ENCODE results near the gene CABP4. TPM values are rescaled to one million over a fixed set of nuclear protein-coding genes. Genes with fewer than 3 reads are reported as not detected.

CABP4 gene
- total RNA-seq, 1 experiment from 2014 or later, result not detected

DNA sequence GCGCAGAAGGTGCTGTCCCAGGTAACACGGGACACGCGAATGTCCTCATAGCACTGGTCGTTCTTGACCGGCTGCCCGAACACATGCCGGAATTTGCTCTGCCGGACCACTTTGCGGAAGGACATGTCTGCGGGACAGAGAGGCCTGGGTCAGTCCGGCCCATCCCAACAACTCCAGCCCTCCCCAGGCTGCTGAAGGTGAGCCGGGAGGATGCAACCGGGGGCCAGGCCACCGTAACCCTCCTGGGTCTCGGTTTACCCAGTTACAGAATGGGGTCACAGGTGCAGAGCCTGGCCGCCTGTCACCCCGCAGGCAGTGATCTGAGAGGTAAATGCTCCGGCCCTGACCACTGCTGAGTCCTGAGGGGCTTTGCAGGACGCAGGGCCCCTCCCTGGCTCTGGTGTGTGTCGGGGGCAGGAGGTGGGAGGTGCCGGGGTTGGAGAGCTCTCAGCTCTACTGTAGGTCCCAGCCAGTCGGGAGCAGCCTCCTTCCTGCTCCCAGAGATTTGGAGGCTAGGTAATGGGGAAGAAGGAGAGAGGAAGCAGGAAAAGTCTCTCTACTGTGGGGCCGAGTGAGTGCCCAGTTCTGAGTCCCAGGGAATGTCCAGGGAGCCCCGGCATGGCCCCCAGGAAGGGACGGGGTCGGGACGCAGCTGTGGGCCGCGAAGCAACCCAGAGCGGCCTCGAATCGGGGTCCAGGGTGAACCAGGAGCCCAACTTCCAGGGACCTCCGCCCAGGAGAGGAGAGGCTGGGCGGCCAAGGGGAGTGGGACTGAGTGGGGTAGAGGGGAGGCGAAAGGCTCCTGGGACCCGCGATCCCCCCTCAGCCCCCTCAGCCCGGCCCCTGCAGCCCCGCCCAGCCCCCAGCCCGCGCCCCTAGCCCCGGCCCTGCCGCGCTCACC is 12.4 kb upstream of the CABP4 start:
- POLR2A ChIA-PET, result interaction anchor here (0.6 to 1.3 kb wide), 14 partner anchors 11 to 195 kb away, joined by 3 to 9 read pairs (median 6); partner anchors contain the start of genes PPP1CA and RPS6KB2
- peak overlapping the region; percentile 83 for H3K27ac Mint-ChIP-seq (ENCODE audit: unreplicated experiment)
- Histone ChIP-seq H3K36me3 (ENCODE audit: control insufficient read depth, insufficient read depth, low read length) (peaks cover 17% of the 10 kb centered on the region), H3K4me1 (peaks cover 20% of the 10 kb centered on the region), H3K27me3 (replicated peaks; ENCODE audit: control insufficient read depth, insufficient read depth, low read length) (no peaks in the 10 kb centered on the region), H3K9me3 (no peaks in the 10 kb centered on the region), H3K4me3 (ENCODE audit: low read depth, low read length) (peak overlapping the region; percentile 98)
- BruUV-seq (replicated peaks), result no TSS peak
- H3K4me3 Mint-ChIP-seq (ENCODE audit: unreplicated experiment), result peak overlapping the region; percentile 90
- intact Hi-C loops (cut with micrococcal nuclease; ENCODE audit: unreplicated experiment), result loop anchor here (1.0 to 5.0 kb wide), 6 partner anchors 14 to 91 kb away; partner anchors contain the start of genes AIP, CDK2AP2, PITPNM1 and RPS6KB2
- peaks cover 9% of the 10 kb centered on the region for H3K4me1 Mint-ChIP-seq (ENCODE audit: low read depth, unreplicated experiment)
- H3K9me3 Mint-ChIP-seq (ENCODE audit: unreplicated experiment), result no peaks in the 10 kb centered on the region
- CTCF ChIA-PET, result interaction anchor here (0.6 to 2.1 kb wide), 7 partner anchors 17 to 174 kb away, joined by 3 to 11 read pairs (median 3); partner anchors contain the start of gene PPP1CA
- no peak for DNase-seq
- peaks cover 70% of the 10 kb centered on the region for H3K36me3 Mint-ChIP-seq (ENCODE audit: insufficient read depth, unreplicated experiment)
- H3K27me3 Mint-ChIP-seq (ENCODE audit: insufficient read depth, unreplicated experiment), result no peaks in the 10 kb centered on the region
- TF ChIP-seq, protein P1, sequence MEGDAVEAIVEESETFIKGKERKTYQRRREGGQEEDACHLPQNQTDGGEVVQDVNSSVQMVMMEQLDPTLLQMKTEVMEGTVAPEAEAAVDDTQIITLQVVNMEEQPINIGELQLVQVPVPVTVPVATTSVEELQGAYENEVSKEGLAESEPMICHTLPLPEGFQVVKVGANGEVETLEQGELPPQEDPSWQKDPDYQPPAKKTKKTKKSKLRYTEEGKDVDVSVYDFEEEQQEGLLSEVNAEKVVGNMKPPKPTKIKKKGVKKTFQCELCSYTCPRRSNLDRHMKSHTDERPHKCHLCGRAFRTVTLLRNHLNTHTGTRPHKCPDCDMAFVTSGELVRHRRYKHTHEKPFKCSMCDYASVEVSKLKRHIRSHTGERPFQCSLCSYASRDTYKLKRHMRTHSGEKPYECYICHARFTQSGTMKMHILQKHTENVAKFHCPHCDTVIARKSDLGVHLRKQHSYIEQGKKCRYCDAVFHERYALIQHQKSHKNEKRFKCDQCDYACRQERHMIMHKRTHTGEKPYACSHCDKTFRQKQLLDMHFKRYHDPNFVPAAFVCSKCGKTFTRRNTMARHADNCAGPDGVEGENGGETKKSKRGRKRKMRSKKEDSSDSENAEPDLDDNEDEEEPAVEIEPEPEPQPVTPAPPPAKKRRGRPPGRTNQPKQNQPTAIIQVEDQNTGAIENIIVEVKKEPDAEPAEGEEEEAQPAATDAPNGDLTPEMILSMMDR (IDR thresholded peaks at IDR 0.05; ENCODE audit: insufficient read depth in 1 of 2, low read depth in 1 of 2, low read length in 1 of 2, severe bottlenecking in 1 of 2, unreplicated experiment in 1 of 2), result no peak

GRCh38 chr11:67445515-67445914 is 9.6 kb upstream of the CABP4 start:
- peaks cover 9% of the 10 kb centered on the region for H3K4me1 Mint-ChIP-seq (ENCODE audit: low read depth, unreplicated experiment)
- Histone ChIP-seq H3K9me3 (no peaks in the 10 kb centered on the region), H3K27me3 (replicated peaks; ENCODE audit: control insufficient read depth, insufficient read depth, low read length) (no peaks in the 10 kb centered on the region), H3K4me1 (peaks cover 20% of the 10 kb centered on the region), H3K36me3 (ENCODE audit: control insufficient read depth, insufficient read depth, low read length) (peaks cover 13% of the 10 kb centered on the region), H3K4me3 (ENCODE audit: low read depth, low read length) (no peak overlapping the region)
- TF ChIP-seq, protein P1 (IDR thresholded peaks at IDR 0.05; ENCODE audit: insufficient read depth in 1 of 2, low read depth in 1 of 2, low read length in 1 of 2, severe bottlenecking in 1 of 2, unreplicated experiment in 1 of 2), result no peak
- intact Hi-C loops (cut with micrococcal nuclease; ENCODE audit: unreplicated experiment), result no loop called here
- H3K4me3 Mint-ChIP-seq (ENCODE audit: unreplicated experiment), result peak overlapping the region; percentile 90
- DNase-seq, result no peak
- no TSS peak for BruUV-seq (replicated peaks)
- peaks cover 42% of the 10 kb centered on the region for H3K36me3 Mint-ChIP-seq (ENCODE audit: insufficient read depth, unreplicated experiment)
- H3K27ac Mint-ChIP-seq (ENCODE audit: unreplicated experiment), result peak overlapping the region; percentile 83
- POLR2A ChIA-PET, result no interaction called here
- no peaks in the 10 kb centered on the region for H3K27me3 Mint-ChIP-seq (ENCODE audit: insufficient read depth, unreplicated experiment)
- CTCF ChIA-PET, result interaction anchor here (0.6 kb wide), 1 partner anchor 28 kb away, joined by 3 read pairs; no protein-coding TSS in a partner anchor
- H3K9me3 Mint-ChIP-seq (ENCODE audit: unreplicated experiment), result no peaks in the 10 kb centered on the region

DNA sequence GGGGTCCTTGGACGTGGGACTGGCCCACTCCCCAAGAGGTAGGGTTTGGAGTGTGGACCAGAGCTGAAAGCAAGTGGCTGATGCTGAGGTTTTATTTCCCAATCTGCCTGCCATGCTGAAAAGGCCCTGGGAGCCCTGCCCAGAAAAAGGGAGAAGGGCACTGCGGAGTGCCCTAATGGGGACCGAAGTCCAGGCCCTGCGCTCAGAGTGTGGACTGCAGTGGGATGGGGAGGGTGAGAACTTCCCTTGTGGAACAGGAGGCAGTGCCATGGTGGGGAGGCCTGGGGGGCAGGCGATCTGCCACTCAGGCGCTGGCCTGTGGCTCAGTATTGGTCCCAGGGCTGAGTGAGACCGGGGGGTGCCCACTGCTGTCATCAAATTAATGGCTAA is 6.9 kb upstream of the CABP4 start:
- Mint-ChIP-seq H3K27me3 (ENCODE audit: insufficient read depth, unreplicated experiment) (no peaks in the 10 kb centered on the region), H3K9me3 (ENCODE audit: unreplicated experiment) (no peaks in the 10 kb centered on the region), H3K4me3 (ENCODE audit: unreplicated experiment) (no peak overlapping the region), H3K27ac (ENCODE audit: unreplicated experiment) (no peak overlapping the region), H3K4me1 (ENCODE audit: low read depth, unreplicated experiment) (peaks cover 9% of the 10 kb centered on the region), H3K36me3 (ENCODE audit: insufficient read depth, unreplicated experiment) (peaks cover 15% of the 10 kb centered on the region)
- TF ChIP-seq, protein P1 (IDR thresholded peaks at IDR 0.05; ENCODE audit: insufficient read depth in 1 of 2, low read depth in 1 of 2, low read length in 1 of 2, severe bottlenecking in 1 of 2, unreplicated experiment in 1 of 2), result no peak
- Histone ChIP-seq H3K36me3 (ENCODE audit: control insufficient read depth, insufficient read depth, low read length) (no peaks in the 10 kb centered on the region), H3K9me3 (no peaks in the 10 kb centered on the region), H3K4me1 (peaks cover 8% of the 10 kb centered on the region), H3K4me3 (ENCODE audit: low read depth, low read length) (no peak overlapping the region), H3K27me3 (replicated peaks; ENCODE audit: control insufficient read depth, insufficient read depth, low read length) (no peaks in the 10 kb centered on the region)
- BruUV-seq (replicated peaks), result no TSS peak
- POLR2A ChIA-PET, result no interaction called here
- intact Hi-C loops (cut with micrococcal nuclease; ENCODE audit: unreplicated experiment), result no loop called here
- CTCF ChIA-PET, result no interaction called here
- DNase-seq, result no peak
